ENCODE data around the gene TBXAS1.
"Not testable (repeated sequence)": the region's sequence is repeated elsewhere in the genome, so short reads cannot be mapped to it uniquely, and the experiment has no call there.

TBXAS1 gene

DNA sequence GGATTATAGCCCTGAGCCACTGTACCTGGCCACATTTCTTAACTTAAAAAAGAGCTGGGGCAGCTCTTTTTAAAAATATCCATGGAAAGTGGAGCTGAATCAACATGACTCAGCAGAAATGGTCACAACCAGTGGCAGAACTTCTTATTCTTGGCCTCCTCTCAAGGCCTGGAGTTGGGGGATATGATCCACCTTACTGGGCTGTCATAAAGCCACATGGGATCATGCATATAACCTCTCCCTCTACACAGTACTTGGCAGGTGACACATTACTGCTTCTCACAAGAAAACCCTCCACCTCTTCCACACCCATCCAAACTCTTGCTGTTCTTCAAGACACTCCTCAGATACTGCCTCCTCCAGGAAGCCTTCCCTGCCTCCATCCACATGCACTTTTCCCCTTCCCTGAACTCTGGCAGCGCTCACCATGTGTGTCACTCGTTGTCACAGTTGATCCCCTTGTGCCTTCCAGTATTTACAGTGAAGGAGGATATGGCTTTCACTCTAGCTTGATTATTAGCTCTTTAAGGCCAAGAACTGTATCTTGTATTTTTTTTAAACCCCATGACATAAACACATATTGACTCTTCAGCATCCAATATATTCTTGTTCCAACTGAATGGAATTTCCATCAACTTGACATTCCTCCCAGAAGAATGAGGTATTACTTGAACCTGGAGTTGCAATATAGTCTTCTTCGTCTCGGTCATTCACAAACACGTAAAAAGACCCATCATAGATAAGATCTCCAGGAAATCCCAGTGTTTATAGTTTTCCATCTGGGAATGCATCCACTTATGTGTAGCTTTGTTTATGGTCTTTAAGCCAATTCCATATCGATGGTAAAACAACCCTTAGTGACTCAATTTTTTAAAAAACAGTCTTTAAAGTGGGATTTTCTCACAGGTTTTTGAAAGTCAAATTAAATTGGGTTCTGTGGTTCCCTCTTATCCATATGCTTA is 85.5 kb downstream of the TBXAS1 start:
- DNase-seq (ENCODE audit: low read depth in 2 of 2): peak in 1 of 2 experiments; percentile 12

- DNase-seq (ENCODE audit: low read depth in 2 of 2): peak; percentile 55 to 59
Measured at GRCh38 chr7:139915268-139915863, 86.3 kb downstream of the TBXAS1 start.

- DNase-seq (ENCODE audit: low read depth in 2 of 2): peak; percentile 92 to 93
Measured at GRCh38 chr7:139915864-139916716, 87.0 kb downstream of the TBXAS1 start.

- DNase-seq (ENCODE audit: low read depth in 2 of 2): no peak
Measured at GRCh38 chr7:139916717-139917395, 87.8 kb downstream of the TBXAS1 start.

GRCh38 chr7:139917851-139918250 is 88.8 kb downstream of the TBXAS1 start:
- no peak for DNase-seq (ENCODE audit: low read depth in 2 of 2)

DNA sequence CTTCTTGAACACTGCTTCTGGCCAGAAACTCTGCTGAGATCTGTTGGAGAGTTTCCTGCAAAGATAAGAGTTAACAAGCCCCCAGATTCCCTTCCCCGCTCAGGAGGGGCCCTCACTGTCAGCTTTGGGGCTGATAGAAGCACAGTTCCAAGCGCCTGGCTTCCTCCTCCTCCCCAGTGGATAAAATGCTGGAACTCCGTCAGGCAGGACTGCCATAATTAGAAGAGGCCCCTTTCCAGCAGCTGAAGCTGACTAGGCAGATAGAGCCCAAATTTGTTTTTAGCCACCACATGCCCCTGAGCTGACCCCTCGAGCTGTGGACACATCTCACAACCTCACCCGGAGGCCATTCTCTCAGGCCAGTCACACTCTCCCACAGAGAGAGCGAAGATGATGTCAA is 89.4 kb downstream of the TBXAS1 start:
- no peak for DNase-seq (ENCODE audit: low read depth in 2 of 2)

GRCh38 chr7:139923090-139923489 is 94.0 kb downstream of the TBXAS1 start:
- no peak for DNase-seq (ENCODE audit: low read depth in 2 of 2)

- DNase-seq (ENCODE audit: low read depth in 2 of 2): no peak
Measured at GRCh38 chr7:139924461-139924860, 95.4 kb downstream of the TBXAS1 start.

- not testable (repeated sequence) for DNase-seq (ENCODE audit: low read depth in 2 of 2)
Measured at GRCh38 chr7:139929221-139929620, 100.2 kb downstream of the TBXAS1 start.

DNA sequence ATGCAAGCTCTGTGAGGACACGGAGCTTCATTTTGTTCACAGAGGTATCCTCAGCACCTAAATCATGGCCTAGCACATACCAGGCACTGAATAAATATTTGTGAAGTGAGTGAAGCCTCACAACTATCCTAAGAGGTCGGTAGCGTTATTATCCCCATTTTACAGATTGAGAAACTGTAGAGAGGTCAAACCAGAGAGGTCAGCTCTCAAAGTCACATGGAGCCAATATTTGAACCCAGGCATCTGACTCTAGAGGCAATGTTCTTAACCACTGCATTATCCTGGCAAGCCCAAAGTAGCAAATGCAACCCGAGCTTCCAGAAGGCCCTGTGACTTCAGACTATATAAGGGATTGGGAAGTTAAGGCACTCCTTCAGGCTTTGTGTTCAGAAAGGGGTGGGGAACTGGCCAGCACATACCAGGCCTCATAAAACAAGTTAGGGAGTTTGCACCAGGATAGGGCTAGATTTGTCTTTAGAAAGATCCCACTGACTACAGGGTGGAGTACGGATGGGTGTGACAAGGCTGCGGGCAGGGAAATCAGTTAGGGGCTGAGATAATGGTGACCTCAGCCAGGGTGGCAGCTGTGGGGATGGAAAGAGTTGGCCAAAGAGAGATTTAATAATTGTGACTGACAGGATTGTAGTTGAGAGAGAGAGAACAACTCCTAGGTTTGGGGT is 101.4 kb downstream of the TBXAS1 start:
- DNase-seq (ENCODE audit: low read depth in 2 of 2): no peak

DNA sequence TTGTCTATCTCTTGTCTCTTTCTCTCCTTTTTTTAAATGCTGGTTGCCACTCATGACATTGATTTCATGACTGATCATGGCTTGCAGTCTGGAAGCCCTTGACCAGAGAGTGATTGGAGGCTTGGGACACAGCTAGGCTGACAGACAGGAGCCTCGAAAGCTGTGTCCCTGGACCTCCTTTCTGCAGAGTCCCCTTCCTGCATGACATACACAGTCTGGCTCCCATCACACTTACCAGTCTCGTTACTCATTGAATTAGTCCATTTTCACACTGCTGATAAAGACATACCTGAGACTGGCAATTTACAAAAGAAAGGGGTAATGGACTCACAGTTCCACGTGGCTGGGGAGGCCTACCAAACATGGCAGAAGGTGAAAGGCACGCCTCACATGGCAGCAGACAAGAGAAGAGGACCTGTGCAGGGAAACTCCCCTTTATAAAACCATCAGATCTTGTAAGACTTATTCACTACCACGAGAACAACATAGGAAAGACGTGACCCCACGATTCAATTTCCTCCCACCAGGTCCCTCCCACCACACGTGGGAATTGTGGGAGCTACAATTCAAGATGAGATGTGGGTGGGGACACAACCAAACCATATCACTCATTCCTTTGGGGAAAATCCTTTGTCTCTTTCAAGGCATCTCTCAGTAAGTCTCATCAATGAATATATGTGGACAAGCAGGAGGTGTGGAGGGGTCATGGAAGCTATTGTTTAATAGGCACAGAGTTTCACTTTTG is 102.3 kb downstream of the TBXAS1 start:
- DNase-seq (ENCODE audit: low read depth in 2 of 2): no peak

DNA sequence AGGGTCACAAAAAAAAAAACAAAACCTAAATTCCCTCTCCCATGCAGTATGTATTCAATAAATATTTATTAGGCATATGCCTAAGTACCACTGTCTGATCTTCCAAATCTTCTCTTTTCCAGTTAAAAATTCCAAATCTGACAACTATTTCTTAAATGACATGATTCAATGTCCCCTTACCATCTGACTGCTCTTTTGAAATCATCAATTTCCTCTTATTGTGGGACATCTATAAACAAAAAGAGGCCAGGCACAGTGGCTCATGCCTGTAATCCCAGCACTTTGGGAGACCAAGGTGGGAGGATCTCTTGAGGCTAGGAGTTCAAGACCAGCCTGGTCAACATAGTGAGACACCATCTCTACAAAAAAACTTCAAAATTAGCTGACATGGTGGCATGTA is 103.5 kb downstream of the TBXAS1 start:
- DNase-seq (ENCODE audit: low read depth in 2 of 2): no peak

DNA sequence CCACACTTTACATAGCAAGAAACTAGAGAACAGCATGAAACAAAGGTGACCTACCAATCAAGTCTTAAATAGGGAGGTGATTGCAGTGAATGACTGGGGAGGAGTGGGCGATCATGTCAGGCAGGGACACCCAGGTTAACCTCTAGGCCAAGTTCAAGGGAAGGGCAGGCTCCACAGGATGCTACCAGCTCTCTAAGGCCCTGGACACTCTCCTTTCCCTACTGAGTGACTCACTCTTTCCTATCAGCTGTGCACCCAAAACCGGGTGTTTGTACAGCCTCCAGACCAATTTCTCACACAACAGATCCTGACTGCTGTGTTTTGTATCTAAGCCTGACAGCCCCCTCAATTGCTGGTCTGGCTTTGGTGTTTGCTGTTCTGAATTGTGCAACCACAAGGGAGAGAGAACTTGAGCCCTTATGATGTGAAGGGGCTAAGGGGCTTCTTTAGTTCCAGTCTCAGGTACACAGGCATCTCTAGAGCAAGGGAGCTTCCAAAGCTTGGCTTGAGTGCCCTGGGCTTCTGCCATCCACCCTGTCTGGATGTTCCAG is 107.8 kb downstream of the TBXAS1 start:
- no peak for DNase-seq (ENCODE audit: low read depth in 2 of 2)

GRCh38 chr7:139937715-139938114 is 108.7 kb downstream of the TBXAS1 start:
- no peak for DNase-seq (ENCODE audit: low read depth in 2 of 2)

GRCh38 chr7:139940866-139941265 is 111.8 kb downstream of the TBXAS1 start:
- no peak for DNase-seq (ENCODE audit: low read depth in 2 of 2)

DNA sequence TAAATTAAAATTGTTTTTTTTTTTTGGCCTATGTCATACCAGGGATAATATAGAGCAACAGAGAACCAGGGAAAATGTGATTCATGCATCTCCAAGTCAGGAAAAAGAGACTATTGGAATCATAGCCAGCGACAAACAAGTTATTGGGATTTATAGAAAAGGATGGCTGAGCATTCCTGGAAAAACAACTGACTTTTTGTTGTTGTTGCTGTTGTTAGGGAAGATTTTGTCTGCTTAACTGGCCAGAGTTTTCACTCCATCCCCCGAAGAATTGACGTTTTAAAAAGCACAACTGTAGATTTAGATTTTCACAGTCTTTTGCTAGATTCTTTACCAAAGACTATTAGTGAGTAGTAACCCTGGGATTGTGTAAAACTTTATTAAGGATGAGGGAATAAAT is 112.4 kb downstream of the TBXAS1 start:
- DNase-seq (ENCODE audit: low read depth in 2 of 2): no peak

DNA sequence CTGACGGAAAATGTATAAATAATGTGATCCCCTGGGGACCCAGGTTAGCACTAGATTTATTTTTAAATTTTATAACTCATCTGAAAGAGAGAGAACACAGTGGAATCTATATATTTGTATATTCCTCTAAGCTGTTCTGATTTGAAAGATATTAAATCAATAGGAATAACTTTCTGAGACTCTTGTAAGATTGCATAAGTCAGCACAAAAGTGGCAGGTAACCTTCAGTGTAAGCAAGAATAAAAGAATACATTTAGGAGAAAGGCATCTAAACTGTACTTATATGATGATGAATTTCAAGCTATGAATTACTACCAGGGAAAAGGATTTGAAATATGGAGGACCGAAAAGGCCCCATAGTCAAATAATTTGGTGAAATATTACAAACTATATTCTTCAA is 112.8 kb downstream of the TBXAS1 start:
- DNase-seq (ENCODE audit: low read depth in 2 of 2): no peak

DNA sequence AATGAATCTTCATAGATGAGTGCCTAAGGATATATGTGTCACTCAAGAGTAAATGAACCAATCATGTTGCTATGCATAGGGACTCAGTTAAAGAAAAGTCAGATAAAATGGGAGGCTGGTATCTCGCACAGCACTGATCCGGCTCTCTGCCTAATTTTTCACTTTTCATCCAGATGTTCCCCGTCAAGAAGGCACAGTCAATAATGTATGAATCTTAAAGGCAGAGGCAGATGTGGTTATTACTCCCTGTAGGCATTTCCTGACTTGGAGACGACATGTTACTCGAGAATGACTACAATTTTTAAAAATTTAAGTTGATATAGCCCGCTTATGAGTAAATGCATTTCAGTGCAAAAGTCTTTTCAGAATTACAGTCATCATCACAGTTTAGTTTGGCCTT is 113.6 kb downstream of the TBXAS1 start:
- DNase-seq (ENCODE audit: low read depth in 2 of 2): no peak

DNA sequence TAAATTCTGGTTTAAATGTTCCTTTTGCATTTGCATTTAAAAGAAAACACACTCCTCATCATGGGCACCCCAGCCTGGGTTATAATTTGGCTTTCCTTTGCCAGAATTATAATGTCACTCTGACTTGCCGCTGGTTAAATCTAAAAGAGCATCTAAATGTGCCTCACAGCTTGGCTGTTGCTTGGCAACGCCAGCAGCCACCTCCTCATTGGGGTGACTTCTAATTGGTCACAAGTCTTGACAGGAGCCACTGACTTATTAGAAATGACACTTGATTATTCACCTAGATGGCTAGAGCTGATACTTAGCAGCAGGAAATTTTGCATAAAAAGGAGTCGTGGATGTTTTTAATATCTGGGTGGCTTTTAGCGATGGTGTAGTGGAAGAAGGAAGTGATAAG is 114.3 kb downstream of the TBXAS1 start:
- DNase-seq (ENCODE audit: low read depth in 2 of 2): no peak

DNA sequence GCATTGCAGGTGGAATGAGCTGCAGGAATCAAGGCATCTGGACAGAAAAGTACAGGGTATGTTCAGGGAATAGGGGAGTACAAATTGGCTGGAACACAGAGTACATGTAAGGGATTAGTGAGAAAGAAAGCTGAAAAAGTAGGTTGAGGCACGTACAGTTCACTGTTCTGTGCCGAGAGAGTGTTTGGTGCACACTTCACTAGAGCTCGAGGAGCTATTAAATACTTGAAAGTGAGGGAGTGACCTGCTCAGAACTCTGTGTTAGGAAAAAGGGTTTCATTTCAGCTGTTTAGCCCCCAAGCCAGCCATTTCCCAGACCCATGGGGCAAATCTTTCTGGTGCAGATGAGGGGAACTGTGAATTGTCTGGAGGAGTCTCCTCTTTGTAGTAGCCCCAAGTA is 115.2 kb downstream of the TBXAS1 start:
- no peak for DNase-seq (ENCODE audit: low read depth in 2 of 2)

Data from fibroblast of skin of left biceps (primary cell).